Activated CD4-positive, alpha-beta T cell treated with anti-CD3 and anti-CD28 coated beads for 1 hour (primary cell): Measurements from ENCODE around the gene SOX8.

Experiments
- DNase-seq: peaks from one replicate; pipeline ENCODE4 v3.0.0-alpha.2; 2020

Gene SOX8

DNA sequence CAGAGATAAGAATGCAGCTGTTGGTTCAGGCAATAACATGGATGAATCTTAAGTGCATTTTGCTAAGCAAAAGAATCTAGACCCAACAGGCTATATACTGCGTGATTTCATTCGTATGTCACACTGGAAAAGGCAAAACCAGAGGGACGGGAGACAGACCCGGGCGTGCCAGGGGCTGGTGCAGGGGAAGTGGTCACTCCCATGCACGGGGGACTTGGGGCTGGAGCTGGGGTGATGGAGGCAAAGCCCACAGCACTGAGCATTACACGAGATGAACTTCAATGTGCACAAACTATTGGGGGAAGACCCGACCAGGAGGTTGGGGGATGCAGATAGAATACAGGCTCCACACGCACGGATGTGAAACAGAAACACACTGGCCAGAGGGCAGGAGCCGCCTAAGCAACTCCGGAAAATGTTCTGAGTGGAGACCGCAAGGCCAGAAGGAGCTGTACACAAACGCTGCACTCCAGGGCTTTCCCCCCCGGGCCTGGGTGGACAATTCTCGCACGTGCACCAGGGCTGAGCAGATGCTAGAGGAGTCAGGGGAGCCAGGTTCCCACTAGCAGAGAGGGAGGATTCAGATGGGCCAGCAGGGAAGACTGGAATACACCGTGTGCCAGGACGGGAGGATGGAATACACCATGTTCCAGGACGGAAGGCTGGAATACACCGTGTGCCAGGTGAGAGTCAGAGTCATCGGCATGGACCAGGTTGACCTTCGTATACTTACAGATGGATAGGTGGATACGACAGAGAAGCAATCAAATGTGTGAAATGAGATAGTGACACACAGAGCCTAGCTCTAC is 22.1 kb upstream of the SOX8 start:
- no peak for DNase-seq

DNA sequence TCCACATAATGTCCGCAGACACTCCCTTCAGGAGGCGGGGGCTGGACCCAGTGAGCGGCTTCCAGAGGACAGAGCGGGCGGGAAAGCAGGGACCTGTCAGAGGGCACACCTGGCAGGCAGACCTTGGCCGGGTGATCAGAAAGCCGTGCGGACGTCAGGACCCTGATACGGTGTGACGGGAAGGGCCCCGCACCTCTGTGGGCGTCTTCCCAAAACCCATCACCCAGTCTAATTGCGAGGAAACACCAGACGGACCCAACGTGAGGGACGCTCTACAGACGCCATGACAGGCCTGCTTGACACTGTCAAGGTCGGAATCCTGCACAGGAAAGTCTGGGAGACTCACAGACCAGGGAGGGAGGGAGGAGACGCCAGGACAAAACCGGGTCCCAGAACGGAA is 19.2 kb upstream of the SOX8 start:
- DNase-seq = no peak

DNA sequence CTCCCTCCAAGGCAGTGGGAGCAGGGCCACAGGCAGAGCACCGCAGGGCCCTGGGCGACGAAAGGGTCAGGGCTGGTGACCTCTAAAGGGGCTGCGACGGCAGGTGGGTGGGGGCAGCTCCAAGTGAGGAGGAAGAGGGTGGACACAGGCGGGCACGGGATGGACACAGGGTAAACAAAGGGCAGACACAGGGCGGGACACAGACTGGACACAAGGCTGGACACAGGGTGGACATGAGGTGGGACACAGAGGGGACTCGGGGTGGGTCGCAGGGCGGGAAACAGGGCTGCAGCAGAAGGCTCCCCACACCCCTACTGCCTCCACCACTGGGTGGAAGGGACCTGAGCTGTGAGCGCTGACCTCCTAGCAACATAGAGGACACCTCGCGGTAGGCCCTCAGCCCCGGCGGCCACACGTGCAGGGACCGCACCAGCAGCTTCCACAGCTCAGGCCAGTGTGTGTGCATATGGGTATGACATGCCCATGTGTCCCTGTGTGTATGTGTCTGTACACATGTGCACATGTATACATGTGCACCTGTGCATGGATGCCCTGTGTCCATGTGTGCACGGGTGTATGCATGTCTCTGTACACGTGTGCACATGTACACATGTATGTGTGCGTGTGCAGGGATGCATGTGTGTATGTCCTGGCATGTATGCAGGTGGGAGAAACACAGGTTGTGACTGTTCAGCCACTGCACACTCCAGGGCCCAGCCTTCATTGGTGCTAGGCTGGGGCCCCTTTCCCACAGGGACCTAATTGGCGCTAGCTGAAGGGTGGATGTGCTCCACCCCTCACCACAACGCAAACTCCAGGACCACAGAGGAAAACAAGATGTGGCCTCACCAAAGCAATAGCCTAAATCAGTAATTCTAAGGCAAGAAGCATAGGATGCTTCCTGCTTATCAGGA is 18.4 kb upstream of the SOX8 start:
- DNase-seq = no peak

DNA sequence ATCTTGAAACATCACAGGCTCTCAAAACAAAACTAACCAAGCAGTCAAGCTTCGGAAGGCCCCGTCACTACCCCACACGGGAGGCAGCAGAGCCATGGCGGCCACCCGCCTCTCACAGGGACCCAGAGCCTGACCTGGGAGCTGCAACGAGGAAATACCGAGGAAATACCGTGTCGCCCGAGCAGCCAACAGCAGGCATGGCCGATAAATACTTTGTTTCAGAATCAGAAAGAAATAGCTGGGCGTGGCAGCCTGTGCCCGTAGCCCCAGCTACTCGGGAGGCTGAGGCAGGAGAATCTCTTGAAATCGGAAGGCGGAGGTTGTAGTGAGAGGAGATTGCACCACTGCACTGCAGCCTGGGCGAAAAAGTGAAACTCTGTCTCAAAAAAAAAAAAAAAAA is 17.7 kb upstream of the SOX8 start:
- no peak for DNase-seq

DNA sequence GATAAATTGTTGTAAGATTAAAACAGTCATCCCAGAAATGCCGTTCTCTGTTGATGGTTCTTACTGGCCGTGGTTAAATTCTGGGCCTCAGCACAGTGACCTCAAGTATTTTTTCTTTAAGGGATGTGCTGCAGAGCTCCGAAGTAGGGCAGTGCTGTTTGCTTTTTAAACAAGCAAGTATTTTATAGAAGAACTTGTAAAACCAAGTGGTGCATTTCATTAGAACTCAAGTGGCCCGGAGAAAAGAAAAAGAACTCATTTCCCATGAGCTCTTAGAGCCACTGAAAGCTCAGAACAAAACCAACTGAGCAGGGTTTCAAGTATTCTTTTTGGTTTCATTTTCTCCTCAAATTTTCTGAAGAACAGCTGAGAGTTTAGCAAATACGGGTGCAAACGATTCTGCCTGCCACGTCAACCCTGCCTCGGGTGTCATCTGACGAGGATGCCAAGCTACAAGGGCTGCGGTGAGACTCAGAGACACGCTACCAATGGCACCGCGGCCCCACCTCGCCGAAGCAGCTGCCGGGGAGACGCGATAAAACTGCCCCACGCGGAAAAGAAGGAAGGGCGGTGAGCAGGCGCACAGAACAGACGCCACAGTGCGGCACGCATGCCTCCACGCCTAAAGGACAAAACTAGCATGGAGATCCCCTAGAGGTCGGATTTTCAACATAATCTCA is 17.1 kb upstream of the SOX8 start:
- DNase-seq = peak; percentile 63

DNA sequence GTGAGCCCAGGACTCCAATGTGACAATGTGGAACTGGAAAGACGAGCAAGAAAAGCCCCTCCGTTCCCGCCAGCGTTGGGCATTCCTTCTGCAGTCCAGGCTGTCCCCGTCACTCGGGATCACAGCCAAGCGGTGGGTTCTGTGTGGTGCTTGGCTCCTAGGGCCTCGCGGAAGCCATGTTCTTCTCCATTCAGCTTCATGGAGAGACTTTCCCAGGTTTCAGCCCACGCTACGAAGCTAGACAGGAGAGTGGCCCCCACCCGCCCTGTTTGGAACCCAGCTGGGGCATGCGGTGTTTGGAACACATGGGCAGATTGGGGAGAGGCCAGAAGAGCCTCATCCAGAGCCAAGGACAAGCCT is 16.6 kb upstream of the SOX8 start:
- DNase-seq = no peak

DNA sequence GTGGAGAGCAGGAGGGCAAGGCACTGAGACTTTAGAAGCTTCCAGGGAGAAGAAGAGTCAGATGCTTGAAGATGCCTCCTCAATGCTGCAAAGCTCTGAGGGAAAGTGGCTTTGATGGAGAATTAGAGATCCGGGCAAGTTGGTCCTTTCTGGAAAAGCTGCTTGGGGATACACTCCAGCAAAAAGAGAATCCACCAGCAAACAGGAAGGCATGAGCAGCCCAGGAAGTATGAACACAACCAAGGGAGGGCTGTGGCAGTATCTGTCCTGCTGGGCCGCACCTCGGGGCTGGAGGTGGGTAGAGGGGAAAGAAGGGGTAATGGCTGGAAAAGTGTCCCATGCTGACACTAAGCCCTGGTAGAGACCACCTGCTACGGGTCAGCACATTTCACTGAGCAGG is 16.1 kb upstream of the SOX8 start:
- no peak for DNase-seq

DNA sequence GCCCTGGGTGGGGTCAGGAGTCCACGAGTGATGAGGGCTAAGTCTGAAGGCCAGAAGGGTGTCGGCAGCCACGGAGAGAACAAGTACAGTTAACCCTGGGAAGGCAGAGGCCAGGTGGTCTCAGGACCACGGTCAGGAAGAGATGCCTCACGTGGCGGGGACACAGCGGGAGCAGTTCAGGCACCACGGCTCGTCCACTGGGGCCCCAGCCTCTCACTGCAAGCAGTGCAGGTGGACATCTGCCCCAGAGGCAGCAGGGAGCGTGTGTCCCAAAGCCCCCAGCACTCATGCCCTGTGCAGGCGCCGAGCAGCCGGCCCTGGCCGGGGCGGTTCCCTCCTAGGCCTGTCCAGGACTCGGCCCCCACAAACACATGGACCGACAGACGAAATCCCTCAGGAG is 15.5 kb upstream of the SOX8 start:
- no peak for DNase-seq

DNA sequence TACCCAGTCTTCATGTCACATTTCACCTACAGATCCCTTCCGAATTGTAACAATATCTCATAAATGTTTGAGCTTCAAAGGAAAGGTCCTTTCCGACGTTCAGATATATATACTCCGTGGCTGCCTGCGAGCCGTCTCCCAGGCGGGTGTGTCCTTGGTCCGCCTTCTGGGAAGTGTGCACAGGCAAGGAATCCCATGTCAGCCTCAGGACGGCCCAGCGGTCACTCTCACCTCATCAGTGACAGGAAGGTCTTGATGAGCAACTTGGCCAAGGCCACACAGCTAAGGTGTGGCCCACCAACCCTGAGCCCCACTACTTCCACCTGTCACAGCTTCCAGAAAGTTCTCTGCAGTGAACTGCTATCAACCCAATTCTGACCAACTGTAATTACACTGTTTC is 15.1 kb upstream of the SOX8 start:
- DNase-seq = no peak

DNA sequence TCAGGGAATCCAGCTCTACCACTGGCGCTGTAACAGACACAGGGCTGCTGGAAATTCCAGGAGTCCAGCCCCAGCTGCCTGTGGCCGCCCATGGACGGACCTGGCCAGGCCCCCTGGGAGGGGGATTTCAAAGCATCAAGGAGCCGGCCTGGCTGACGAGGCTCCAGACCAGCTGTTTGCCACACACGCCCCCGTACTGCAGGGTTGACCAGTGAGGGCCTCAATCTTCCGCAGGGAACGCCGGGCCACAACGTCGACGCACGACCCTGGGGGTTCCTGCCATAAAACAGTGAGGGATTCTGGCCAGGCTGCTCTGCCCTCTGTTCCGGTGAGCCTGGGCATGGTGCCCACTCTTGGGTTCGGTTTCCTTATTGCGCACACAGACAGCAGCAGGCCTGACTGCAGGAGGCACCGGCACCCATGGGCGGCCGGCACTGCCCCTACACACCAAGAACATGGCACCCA is 14.5 kb upstream of the SOX8 start:
- no peak for DNase-seq

DNA sequence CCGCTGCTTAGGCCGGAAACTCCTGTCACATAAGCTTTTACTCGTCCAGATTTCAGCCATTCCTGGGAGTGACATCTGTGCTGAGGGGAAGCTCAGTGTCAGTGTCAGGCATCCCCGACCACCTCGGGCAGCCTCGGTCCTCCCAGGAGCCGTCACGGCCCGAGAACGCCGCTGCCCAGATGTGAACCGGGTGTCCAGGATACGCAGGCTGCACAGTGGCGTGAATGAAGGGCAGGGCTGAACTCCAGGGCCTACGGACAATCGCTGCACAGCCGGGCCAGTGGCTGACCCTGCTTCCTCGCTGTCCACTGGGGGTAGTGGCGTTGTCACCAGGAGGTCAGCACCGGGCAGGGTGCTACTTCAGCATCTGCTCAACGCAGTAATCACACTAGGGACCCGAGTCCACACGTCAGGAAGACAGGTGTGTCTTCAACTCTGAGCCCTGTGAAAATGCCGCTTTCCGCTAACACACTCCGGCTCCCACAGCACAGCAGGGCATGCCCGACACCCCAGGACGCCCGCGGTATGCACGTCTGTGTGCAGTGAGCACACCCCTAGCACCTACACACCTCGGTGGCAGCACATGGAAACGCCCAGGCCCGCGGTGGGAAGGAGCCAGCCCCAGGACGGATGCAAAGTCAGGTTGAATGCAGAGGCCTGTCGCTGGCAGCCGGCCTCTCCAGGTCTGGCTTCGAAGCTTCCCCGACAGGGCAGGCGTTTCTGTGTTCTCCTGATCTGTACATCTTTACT is 13.8 kb upstream of the SOX8 start:
- DNase-seq = no peak

DNA sequence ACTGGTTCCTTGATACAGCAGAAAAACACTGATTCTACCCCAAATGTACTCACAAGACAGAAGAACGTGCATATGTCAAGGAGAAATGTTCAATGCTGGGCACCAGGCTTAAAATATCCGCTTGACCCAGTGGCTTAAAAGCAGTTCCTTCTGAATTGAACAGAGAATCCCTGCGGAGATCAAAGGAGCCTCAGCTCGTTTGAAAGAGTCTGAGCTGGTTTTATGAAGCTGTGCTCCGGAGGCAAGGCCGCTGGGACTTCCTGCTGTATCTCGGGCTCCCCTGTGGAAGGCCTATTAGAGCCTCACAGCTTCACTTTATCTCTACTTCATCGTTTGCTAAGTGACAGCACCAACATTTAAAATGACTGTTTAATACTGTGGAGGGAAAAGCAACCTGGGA is 12.9 kb upstream of the SOX8 start:
- DNase-seq = no peak

DNA sequence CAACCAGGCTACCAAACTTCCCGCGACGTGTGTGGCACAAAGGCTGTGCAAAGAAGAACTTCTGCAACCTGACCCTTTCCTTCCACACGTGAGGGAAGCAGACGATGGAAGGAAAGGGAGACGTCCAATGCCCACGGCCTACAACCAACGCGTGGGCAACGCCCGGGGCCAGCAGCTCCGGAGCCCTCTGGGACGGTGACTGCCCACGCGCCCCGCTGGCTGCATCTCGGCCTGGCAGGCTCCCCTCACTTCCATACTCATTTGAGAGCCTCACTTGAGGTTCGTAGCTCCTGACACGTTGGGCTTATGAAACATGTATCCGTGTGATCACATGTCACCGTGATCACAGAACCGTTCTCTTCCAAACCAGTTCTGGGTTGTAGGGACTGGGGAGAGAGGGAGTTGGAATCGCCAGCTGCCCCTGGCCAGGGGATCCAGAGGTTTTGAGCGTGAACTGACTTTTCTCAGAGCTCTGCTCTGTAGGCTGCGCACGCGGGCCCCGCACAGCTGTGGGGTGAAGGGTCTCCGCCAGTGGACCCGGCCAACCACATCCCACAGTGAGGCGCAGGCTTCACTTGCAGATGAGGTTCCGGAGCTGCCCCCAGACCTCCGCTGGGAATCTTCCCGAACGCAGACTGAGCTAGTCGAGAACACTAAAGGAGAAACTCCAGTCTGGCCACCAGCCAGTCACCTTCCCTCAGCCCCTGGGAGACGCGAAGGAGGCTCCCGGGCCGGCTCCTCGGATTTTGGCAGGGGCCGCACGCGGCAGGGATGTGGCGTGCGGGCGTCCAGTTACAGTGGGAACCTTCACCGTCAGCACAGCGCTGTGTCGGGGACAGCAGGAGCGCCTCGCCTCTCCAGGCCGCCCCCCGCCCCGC is 11.8 kb upstream of the SOX8 start:
- no peak for DNase-seq

DNA sequence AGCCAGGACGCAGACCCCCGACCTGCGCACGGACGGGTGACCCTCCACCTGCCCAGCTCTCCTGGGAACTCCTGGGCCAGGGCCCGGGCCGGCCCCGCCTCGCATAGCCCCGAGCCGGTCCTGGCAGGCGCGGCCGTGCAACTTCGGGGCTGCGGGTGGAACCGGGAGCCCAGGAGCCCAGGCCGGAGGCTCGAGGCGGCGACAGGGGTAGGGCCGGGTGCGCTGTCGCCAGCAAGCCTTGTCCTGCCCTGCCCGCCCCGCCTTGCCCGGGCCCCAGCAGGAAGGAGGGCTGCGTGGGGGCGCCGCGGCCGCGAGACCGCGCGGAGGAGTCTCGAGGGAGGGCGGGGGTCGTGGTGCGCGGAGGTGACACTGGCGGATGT is 11.2 kb upstream of the SOX8 start:
- DNase-seq = no peak

DNA sequence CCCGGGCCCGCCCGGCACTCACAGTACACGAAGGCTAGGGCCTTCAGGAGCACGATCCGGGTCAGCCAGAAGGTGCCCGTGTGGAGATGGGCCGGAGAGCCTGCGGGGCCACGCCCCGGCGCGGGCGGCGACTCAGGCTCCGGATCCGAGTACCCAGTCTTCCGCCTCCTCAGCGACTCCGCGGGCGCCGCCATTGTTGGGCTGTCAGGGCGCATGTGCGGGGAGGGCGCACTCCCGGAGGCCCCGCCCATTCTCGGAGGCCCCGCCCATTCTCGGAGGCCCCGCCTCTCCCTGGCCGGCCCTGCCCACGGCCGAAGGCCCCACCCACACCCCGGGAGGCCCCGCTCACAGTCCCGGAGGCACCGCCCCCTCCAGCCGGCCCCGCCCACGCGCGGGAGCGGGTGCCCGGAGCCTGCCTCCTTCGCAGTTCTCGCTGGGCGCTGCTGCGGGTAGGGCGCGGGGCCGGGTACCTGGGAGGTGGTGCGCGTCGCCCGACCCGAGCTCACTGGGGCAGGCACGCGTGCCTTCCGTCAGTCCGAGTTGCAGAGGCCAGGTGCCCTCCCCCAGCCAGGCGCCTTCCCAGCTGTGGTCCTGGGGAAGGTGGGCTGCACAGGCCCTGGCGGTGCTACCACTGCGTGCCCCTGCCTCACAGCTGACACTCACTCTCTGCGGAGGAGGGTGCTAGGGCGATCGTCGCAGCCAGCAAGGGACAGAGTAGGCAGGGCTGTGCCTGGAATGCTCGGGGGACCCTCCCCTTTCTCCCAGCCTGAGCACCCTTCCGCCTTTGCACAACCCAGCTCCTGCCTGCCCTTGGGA is 10.6 kb upstream of the SOX8 start, which contains the start of gene LMF1:
Gene LMF1 (minus strand): TSS at position 219 of the 816 bp plus-strand sequence. CDS start 4 bp downstream, at position 215.
- peak; percentile 98 for DNase-seq

DNA sequence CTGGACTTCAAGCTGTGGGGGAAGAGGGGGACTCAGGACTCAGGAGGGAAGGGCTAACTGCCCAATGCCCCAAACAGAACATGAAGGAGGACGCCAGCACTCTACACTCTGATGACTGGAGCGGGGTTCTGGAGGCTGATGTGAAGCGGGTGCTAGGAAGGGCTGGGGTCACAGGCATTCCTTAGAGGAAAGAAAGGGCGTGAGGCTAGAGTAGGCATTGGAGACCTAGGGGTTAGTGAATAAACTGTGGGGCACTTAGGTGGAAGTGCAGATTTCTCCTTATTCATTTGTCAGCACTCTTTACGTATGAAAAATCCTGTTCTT is 10.0 kb upstream of the SOX8 start:
- no peak for DNase-seq

DNA sequence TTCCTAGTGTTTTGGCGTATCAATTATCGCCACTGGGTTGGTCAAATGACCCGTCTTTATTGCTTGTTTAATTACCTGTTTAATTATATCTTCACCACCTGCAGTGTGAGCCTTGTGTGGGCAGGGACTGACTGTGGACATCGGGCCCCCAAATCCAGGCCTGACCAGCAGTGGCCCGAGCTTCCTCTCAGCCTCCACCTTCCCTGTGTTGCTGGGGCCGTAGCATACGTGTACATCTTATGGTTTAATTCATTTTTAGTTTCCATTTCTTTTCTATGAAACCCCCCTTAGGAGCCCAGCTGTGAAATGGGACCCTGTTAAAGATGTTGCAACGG is 9.6 kb upstream of the SOX8 start:
- DNase-seq = no peak

DNA sequence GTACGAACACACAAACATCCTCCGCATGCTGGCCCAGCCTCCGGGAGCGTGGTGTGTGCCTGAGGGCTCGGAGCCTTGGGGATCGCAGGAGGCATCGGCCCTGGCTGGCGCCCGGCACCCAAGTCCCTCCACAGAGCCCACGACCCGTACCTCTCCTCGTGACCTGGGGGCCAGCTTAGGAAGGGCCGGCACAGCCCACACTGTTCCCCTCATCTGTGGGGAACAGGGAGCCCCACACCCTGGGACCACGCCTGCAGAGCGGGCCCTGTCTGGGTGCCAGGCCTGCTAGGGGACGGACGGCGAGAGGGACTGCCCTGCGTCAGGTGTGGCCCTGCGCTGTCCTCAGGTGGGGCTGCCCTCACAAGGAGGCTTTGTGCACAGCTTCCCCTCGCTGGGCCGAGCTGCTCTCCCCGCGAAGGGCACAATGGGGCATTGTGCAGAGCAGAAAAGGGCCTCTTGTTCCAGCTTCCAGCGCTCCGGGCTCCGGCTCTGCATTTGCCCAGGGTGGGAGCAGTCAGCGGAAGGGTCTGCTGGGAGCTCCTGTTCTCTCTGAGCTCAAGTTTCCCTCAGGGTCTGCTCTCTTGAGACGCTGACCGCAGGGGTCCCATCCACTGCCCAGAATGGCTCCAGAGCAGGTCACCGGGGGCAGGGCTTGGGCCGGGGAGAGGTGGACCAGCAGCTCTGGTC is 9.1 kb upstream of the SOX8 start:
- DNase-seq = no peak

DNA sequence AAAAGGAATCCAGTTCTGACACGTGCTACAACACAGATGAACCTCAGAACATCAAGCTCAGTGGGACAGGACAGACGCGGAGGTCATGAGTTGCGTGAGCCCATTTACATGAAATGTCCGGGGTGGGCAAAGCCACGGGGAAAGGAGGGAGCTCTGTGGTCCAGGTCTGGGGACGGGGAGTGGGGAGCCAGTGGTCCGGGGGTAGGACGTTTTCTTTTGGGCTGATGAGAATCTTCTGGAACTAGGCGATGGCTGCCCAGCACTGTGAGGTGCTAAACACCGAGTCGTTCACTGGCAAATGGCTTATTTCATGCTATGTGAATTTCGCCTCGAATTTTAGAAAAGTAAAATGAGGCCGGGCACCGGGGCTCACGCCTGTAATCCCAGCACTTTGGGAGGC is 8.2 kb upstream of the SOX8 start:
- no peak for DNase-seq

DNA sequence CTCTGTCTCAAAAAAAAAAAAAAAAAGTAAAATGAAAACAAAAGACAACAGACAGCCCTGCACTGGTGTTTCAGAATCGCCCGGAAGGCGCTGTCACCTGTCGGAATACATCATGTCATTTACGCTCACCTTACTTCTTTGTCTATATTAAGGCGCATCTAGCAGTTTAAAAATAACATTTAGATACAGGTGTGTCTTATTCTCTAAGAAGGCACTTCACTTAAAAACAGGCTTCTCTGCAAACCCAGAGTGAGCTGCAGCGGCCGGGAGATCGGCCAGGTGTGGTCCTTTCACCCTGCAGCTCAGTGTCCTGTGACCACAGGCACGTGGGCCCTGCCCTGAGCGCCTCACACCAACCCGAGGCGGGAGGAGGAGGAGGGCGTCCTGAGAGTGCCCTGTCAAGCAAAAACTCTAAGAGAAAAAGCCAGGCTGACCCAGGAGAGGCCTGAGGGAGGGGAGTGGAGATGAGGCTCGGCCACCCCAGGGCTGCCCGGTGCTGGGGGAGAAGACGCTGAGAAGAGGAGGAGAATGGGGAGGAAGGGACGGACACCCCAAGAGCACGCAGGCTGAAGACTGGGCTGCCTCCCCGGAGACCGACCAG is 7.5 kb upstream of the SOX8 start:
- no peak for DNase-seq
